Neutrophil (primary cell): ENCODE data around the gene TMEM52B.
"Not testable (repeated sequence)": the region's sequence is repeated elsewhere in the genome, so short reads cannot be mapped to it uniquely, and the experiment has no call there.

ENCODE experiments used
- H3K27ac ChIP-seq: fragments of 200-600 bp; sonication (generic); 2 replicates; pipeline ENCODE4 v1.5.1; 2016; ENCODE audit warnings: mild to moderate bottlenecking, moderate library complexity
- H3K27me3 ChIP-seq: fragments of 200-600 bp; sonication (generic); 2 replicates; pipeline ENCODE4 v1.6.0; 2016; ENCODE audit warnings: mild to moderate bottlenecking
- H3K36me3 ChIP-seq: fragments of 200-600 bp; sonication (generic); 2 replicates; pipeline ENCODE4 v1.5.1; 2017
- H3K4me1 ChIP-seq, 2 experiments: fragments of 200-600 bp in 1 of 2; sonication (generic) in 1 of 2; 1 replicate in 1 of 2; 2 replicates in 1 of 2; pipeline versions ENCODE4 v1.5.1 to v1.6.1; 2013 to 2016; ENCODE audit warnings: low read depth in 1 of 2, low read length in 1 of 2, mild to moderate bottlenecking in 1 of 2, moderate library complexity in 1 of 2; ENCODE audit not compliant: control insufficient read depth in 1 of 2, insufficient read depth in 1 of 2
- H3K4me3 ChIP-seq, 2 experiments: fragments of 200-600 bp in 1 of 2; sonication (generic) in 1 of 2; 1 replicate in 1 of 2; 2 replicates in 1 of 2; pipeline ENCODE4 v1.5.1; 2013 to 2016; ENCODE audit warnings: low read depth in 1 of 2, low read length in 1 of 2, mild to moderate bottlenecking in 1 of 2, moderate library complexity in 1 of 2
- H3K9me3 ChIP-seq: fragments of 200-600 bp; sonication (generic); 2 replicates; pipeline ENCODE4 v1.5.1; 2016
- TF ChIP-seq, protein P1 (sequence below): fragments of 200-600 bp; sonication (generic); IDR thresholded peaks from 2 replicates; pipeline ENCODE4 v1.5.1; 2016; ENCODE audit warnings: antibody characterized with exemption

The TMEM52B gene

DNA sequence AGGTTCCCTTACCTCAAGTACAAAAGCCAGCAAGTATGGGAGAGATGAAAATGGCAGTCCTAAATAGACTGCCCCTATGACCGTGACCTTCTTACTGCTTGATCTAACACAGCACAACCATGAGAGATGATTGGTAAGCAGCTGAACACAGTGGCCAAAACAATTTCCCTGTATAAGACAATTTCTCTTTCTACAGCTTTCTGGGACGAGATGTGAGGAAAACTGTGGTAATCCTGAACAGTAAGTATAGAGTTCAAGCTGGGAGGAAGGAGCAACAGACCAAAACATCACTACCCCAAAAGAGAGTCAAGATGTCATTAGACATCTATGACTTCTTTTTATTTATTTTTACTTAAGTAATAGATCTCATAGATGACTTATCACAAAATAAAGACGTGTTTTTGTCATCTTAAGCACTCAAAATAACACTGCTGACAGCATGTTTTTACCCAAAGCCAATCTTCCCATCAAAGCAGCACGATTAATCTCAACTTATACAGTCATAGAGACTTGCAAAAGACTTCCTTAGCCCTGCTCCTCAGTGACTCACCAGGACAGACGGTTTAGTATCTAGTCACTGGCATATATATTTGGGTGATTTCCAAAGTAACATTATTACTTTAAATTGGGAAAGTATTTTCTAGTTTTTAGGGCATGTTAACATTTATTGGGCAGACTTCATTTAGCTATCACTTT lies 3.7 kb downstream of the TMEM52B start:
- no peaks in the 10 kb centered on the region for H3K36me3 ChIP-seq
- no peaks in the 10 kb centered on the region for H3K9me3 ChIP-seq
- no peak overlapping the region for H3K4me3 ChIP-seq
- peak overlapping the region; percentile 71 for H3K27ac ChIP-seq
- TF ChIP-seq, protein P1, sequence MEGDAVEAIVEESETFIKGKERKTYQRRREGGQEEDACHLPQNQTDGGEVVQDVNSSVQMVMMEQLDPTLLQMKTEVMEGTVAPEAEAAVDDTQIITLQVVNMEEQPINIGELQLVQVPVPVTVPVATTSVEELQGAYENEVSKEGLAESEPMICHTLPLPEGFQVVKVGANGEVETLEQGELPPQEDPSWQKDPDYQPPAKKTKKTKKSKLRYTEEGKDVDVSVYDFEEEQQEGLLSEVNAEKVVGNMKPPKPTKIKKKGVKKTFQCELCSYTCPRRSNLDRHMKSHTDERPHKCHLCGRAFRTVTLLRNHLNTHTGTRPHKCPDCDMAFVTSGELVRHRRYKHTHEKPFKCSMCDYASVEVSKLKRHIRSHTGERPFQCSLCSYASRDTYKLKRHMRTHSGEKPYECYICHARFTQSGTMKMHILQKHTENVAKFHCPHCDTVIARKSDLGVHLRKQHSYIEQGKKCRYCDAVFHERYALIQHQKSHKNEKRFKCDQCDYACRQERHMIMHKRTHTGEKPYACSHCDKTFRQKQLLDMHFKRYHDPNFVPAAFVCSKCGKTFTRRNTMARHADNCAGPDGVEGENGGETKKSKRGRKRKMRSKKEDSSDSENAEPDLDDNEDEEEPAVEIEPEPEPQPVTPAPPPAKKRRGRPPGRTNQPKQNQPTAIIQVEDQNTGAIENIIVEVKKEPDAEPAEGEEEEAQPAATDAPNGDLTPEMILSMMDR: no peak
- H3K27me3 ChIP-seq: no peaks in the 10 kb centered on the region
- peaks cover 56 to 57% of the 10 kb centered on the region in 2 experiments for H3K4me1 ChIP-seq

DNA sequence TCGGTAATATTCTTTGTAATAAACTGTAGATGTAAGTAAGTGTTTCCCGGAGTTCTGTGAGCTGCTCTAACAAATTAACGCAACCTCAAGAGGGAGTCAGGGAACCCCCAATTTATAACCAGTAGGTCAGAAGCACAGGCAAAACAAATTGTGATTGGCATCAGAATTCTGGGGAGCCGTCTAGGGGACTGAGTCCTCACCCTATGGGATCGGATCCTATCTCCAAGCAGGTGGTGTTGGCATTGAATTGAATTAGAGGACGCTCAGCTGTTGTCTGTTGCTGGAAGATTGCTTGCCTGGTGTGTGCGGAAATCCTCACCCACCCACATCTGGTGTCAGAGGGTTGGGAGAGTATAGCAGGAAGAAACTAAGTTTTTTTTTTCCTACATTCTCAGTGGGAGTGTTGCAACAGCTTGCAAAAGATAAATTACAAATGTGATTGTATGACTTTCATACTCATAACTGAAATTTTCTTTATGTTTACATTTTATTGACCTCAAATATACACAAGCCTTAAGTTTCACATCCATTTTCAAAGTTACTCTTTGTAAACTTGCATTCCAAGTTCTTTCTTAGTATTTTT lies 5.5 kb downstream of the TMEM52B start:
- peaks cover 54 to 59% of the 10 kb centered on the region in 2 experiments for H3K4me1 ChIP-seq
- no peak overlapping the region for H3K4me3 ChIP-seq
- H3K9me3 ChIP-seq: no peaks in the 10 kb centered on the region
- H3K36me3 ChIP-seq: no peaks in the 10 kb centered on the region
- H3K27me3 ChIP-seq: no peaks in the 10 kb centered on the region
- H3K27ac ChIP-seq: peak overlapping the region; percentile 71
- TF ChIP-seq, protein P1: no peak

DNA sequence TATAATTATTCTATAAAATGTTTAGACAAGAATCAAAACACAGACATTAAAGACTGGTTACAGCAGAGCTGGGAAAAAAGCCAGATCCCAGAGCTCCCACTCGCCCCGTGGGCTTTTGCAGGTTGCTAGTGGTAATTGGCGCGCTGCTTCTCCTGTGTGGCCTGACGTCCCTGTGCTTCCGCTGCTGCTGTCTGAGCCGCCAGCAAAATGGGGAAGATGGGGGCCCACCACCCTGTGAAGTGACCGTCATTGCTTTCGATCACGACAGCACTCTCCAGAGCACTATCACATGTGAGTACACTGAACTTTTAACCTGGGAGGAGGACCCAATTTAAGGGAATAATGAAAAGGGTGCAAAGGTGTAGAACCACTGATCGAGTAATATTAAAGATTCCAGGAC lies 7.5 kb downstream of the TMEM52B start:
- no peaks in the 10 kb centered on the region for H3K9me3 ChIP-seq
- peaks cover 61 to 63% of the 10 kb centered on the region in 2 experiments for H3K4me1 ChIP-seq
- TF ChIP-seq, protein P1: no peak
- H3K36me3 ChIP-seq: no peaks in the 10 kb centered on the region
- H3K27ac ChIP-seq: peak overlapping the region; percentile 71
- H3K27me3 ChIP-seq: no peaks in the 10 kb centered on the region
- peak overlapping the region; percentile 17 to 31 for H3K4me3 ChIP-seq

DNA sequence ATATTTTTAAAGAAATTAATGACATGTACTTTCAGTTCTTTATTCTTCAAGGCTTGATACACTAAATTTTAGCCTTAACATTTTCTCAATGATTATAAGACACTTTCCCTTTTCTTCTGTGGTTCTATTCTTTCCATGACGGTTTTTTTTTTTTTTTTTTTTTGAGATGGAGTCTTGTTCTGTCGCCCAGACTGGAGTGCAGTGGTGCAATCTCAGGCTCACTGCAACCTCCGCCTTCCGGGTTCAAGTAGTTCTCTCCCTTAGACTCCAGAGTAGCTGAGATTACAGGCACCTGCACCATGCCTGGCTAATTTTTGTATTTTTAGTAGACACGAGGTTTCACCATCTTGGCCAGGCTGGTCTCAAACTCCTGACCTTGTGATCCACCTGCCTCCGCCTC lies 8.1 kb downstream of the TMEM52B start:
- H3K27ac ChIP-seq: peak overlapping the region; percentile 71

DNA sequence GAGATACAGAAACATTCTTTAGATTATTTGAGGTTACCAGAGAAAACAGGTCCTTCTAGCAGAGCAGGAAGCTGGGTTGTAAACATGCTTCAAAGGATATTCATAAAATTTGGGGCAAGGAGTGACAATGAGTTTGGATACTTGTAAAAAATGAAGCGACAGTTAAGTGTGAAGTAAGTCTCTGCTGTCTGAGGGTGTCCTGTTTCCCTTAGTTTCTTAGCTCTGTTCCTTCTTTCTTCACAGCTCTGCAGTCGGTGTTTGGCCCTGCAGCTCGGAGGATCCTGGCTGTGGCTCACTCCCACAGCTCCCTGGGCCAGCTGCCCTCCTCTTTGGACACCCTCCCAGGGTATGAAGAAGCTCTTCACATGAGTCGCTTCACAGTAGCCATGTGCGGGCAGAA lies 10.8 kb downstream of the TMEM52B start:
- Histone ChIP-seq H3K9me3 (no peaks in the 10 kb centered on the region), H3K27me3 (no peaks in the 10 kb centered on the region), H3K4me3 (no peak overlapping the region), H3K36me3 (no peaks in the 10 kb centered on the region), H3K27ac (peak overlapping the region; percentile 55), H3K4me1 (peaks cover 35 to 36% of the 10 kb centered on the region in 2 experiments)
- TF ChIP-seq, protein P1: no peak

More for the DNA sequence above, 8.1 kb downstream of the TMEM52B start:
- not testable (repeated sequence) for H3K9me3 ChIP-seq, H3K36me3 ChIP-seq, H3K27me3 ChIP-seq
- peaks cover 61 to 63% of the 10 kb centered on the region in 2 experiments for H3K4me1 ChIP-seq
- peak overlapping the region; percentile 17 to 31 for H3K4me3 ChIP-seq
